TTC549 (cell line): ENCODE results near the gene ACAT2.
"Not testable (repeated sequence)": the region's sequence is repeated elsewhere in the genome, so short reads cannot be mapped to it uniquely, and the experiment has no call there.

Experiments
- FAIRE-seq: peaks from 2 replicates; lab custom pipeline; 2012; peaks lifted over from hg19 to GRCh38; lab: Jason Lieb, UNC

ACAT2 gene

DNA sequence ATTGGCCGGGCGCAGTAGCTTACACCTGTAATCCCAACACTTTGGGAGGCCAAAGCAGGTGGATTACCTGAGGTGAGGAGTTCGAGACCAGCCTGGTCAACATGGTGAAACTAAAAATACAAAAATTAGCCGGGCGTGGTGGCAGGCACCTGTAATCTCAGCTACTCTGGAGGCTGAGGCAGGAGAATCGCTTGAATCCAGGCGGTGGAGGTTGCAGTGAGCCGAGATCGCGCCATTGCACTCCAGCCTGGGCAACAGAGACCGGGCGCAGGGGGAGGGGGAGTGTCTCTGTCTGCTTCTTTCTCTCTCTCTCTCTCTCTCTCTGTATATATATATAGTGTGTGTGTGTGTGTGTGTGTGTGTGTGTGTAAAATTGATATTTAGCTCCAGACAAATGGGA, 29.3 kb upstream of the ACAT2 start:
- FAIRE-seq, result not testable (repeated sequence)

GRCh38 chr6:159733395-159733794, 28.4 kb upstream of the ACAT2 start:
- not testable (repeated sequence) for FAIRE-seq

DNA sequence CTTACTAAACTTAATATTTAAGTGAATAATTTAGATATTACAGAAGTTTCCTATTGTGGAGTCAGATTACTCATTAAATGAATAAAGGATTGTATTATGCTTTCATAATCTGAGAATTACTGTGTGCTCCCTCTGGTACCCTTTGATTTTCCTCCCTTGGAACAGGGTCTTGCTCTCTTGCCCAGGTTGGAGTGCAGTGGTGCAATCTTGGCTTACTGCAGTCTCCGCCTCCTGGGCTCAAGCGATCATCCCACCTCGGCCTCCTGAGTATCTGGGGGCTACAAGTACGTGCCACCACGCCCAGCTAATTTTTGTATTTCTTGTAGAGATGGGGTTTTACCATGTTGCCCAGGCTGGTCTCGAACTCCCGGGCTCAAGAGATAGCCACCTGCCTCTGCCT, 24.9 kb upstream of the ACAT2 start:
- FAIRE-seq, result no peak

DNA sequence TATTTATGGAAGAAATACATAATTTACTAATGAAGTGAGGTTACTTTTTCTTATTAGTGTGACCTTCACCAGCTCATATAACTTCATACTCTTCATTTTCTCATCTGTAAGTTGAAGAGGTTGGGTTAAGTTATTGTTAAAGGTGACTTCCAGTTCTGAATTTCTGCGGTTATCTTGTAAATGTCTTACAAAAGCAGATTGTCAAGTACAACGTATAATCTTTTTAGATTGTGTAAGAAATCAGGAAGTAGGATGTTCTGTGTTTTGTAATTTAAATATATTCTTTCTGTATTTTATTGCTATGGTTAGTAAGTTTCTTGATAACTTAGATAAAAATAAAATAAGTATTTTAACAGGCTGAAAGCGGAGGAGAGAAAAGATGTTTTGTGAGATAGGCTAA, 22.5 kb upstream of the ACAT2 start:
- no peak for FAIRE-seq

DNA sequence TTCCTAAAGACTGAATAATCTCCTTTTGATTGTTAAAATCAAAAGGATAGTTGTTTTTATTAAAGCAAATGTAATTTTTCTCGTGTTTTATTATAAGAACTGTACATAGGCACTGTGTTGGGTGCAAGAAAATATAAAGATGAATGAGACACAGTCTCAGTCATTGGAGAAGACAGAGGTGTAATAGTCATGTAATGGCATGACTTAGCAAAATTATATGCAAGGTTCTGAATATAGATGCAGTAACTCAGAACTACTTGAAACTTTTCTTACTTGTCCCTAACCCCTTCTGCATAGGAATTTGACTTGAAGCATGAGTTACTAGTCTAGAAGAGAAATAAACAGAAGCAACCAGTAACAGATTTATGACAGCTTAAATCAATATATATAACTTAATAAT, 19.7 kb upstream of the ACAT2 start:
- no peak for FAIRE-seq

DNA sequence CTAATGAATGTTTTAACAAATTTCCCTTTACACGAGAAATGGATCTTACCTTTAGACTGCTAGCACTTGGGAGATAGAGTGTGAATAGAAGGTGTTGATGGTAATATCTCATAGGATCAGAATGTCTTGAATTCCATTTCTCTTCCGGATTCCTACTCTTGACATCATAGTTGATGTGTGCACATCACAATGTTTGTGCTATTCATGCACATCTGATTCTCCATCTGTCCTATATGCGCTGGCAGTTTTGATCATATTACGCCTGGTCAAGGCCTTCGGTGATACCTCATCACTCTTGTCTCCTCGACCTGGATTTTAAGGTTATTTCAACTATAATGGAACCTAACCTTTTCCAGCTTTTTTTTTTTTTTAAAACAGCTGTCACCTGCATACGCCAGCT, 16.8 kb upstream of the ACAT2 start:
- no peak for FAIRE-seq

- FAIRE-seq, result no peak
Measured at GRCh38 chr6:159746759-159747158, 15.1 kb upstream of the ACAT2 start.

GRCh38 chr6:159748127-159748526, 13.7 kb upstream of the ACAT2 start:
- not testable (repeated sequence) for FAIRE-seq

DNA sequence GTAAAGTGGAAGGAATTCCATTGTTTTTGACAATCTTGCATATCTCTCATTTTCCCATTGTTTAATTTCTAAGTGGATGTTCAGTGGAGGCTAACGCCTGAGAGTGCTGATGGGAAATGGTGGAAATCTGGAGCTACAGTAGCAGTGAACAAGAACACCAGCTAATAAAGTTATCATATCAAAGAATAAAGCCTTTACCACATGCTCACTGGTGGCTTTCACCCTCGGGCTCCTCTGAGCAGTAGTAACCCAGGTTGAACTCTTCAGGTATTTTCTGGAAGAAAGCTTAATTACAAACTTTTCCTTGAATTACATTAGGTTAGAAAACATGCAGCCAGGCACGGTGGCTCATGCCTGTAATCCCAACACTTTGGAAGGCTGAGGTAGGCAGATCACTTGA, 10.4 kb upstream of the ACAT2 start:
- FAIRE-seq, result no peak

GRCh38 chr6:159753081-159753872, 8.6 kb upstream of the ACAT2 start:
- FAIRE-seq, result no peak

DNA sequence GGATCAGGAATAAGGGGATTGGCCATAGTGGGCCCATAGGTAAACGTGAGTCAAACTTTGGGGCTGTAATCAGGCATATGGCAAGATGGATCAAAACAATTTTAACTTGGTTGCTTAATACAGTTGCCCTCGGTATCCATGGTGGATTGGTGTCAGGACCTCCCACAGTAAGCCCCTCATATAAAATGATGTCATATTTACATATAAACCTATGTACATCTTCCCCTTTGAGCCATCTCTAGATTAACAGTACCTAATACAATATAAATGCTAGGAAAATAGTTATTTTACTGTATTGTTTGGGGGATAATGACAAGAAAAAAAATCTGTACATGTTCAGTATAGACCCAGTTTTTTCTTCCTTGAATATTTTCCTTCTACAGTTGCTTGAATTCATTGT, 7.4 kb upstream of the ACAT2 start:
- FAIRE-seq, result no peak

GRCh38 chr6:159754959-159755914, 6.6 kb upstream of the ACAT2 start:
- no peak for FAIRE-seq

DNA sequence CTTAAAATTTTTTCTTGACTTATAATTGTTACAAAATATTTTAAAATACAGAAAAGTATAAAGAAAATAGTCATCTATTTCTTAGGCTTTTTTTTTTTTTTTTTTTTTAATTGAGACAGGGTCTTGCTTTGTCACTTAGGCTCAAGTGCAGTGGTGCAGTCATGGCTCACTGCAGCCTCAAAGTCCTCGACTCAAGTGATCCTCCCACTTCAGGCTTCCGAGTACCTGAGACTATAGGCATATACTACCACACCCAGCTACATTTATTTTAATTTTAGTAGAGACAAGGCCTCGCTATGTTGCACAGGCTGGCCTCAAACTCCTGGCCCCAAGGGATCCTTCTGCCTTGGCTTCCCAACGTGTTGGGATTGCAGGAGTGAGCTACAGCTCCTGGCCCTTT, 5.3 kb upstream of the ACAT2 start:
- no peak for FAIRE-seq

DNA sequence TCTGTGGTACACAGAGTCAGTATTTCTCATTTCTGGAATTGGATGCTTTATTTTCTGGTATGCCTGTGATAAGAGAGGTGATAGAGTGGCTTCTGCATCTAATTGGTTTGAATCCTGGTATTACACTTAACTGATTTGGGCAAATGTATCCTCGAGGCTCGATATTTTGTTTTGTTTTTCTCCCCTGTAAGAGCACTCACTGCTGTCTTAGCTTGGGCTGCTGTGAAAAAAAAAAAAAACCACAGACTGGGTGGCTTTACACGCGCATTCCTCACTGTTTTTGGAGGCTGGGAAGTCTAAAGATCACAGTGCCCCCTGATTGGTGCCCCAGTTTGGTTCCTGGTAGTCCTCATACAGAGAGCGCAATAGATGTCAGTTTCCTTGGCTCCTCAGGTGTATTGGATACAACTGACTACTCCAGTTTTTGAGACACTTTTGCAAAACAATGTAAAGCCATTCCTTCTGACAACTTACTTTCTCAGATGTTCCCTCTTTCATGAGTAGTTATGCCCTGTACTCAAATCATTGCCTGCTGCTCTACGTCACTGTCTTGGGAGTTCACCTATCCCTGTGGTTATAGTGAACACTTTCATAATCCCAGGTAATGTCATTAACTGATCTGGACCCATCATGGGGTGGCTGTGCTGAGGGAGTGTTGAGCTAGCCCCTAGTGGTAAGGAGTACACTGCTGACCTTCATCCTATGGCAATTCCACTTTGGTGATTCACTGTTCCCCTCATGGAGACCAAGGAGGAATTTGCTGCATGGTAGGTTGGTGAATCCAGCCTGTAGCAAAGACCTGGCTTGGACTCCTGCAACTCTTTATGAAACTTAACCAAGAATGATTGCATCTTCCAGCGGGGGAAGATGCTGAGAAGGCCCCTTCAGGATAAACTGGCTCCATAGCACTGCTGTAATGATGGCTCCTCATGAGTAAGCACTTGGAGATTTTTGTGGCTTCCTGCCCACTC, 3.5 kb upstream of the ACAT2 start:
- no peak for FAIRE-seq

DNA sequence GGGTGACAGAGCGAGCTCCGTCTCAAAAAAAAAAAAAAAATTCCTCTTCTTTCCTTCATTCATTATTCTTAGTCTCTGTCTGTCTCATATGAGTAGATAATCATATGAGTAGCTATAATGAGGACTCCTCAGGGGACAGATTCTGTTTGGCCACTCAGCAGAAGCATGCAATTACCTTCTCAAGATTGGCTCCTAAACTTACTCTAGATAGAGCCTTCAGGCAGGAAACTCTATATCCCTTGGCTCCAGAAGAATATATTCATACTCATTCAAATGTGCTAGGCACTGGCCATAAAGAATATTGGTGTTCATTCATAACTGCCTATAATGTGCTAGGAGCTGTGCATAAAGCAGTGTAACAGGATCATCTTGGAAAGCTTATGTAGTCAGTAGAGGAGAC, 2.2 kb upstream of the ACAT2 start:
- no peak for FAIRE-seq

DNA sequence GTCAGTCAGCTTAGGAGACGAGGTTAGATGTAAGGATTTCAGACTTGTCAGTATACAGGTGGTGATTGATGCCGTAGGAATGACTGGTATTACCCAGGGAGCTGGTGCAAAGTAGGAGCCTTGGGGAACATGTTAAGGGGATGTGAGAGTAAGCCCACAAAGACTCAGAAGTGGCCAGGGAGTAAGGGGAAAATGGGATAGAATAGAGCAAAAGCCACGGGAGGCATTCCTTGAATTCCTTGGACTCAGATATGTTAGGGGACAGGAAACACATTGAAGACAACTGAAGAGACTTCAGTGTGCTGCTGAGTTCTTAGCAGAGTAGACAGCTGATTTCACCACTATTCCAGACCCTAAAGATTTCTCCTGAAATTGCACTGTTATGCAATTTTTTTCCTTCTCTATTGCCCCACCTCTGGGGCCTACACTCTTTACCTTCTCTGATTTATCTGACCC, 1.2 kb upstream of the ACAT2 start:
- no peak for FAIRE-seq

GRCh38 chr6:159761129-159761872, 544 bp upstream of the ACAT2 start:
- no peak for FAIRE-seq

DNA sequence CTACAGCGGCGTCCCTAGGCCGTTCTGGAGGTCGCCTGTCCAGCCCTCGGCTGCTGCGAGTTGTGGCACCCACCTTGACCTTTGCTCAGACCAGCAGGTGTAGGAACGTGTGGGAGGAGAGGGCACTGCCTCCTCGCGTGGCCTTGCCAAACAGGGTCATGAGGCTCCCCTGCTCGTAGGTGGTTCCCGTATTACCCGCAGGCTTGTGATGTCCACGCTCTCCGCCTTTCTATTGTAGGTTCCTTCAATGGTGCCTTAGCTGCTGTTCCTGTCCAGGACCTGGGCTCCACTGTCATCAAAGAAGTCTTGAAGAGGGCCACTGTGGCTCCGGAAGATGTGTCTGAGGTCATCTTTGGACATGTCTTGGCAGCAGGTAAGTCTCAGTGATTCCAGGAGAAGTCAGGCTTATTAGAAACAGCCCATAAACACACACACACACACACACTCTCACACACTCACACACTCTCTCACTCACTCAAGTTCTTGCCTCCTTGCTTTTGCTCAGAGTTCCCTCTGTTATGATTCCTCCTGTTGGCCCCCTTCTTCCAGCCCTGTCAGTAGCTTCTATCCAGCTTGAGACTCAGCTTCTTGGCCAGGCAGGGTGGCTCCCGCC, 942 bp downstream of the ACAT2 start:
- FAIRE-seq, result no peak

- no peak for FAIRE-seq
Measured at GRCh38 chr6:159766906-159767305, 5.1 kb downstream of the ACAT2 start.

DNA sequence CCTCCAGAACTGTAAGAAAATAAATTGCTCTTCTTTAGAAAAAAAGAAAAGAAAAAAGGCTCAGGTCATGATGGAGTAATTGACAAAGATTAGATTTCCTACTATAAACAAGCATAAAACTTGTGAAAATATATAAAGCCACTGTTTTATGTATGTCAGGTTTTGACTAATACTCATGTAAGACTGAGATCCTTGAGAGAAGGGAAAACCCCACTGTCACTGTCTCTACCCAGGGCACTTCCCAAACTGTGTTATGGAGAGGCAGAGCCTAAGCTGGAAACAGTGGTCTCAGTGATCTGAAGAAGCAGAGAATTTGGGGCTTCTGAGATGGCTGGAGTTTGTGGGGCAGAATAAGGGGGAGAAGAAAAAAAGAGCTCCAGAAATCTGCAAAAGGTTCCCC, 7.6 kb downstream of the ACAT2 start:
- FAIRE-seq, result no peak

GRCh38 chr6:159772196-159772595, 10.4 kb downstream of the ACAT2 start:
- no peak for FAIRE-seq
